Lower leg skin (tissue), 3 donors: ENCODE results near the gene ANK2.

Experiments
- CTCF ChIP-seq, 3 donors: fragments of 450-650 bp; IDR thresholded peaks; one replicate each; pipeline ENCODE4 v1.5.1; 2016; ENCODE audit warnings: antibody characterized with exemption in 3 of 3, mild to moderate bottlenecking in 3 of 3, moderate library complexity in 2 of 3
- POLR2A ChIP-seq, 2 donors: fragments of 450-650 bp; IDR thresholded peaks; one replicate each; pipeline ENCODE4 v1.6.1; 2016 to 2017; ENCODE audit warnings: antibody characterized with exemption in 2 of 2, mild to moderate bottlenecking in 1 of 2, moderate library complexity in 1 of 2

- TF ChIP-seq POLR2A (IDR thresholded peaks at IDR 0.05) (no peak), CTCF (IDR thresholded peaks at IDR 0.05) (no peak)
Observed at GRCh38 chr4:113173793-113174264, 124.4 kb downstream of the ANK2 start.
